ENCODE results near the gene CHFR.
A peak's percentile ranks its signal among the peaks of the same experiment; 100 is the strongest.
"Not testable (repeated sequence)": the region's sequence is repeated elsewhere in the genome, so short reads cannot be mapped to it uniquely, and the experiment has no call there.

CHFR gene

GRCh38 chr12:132874620-132875019, 12.8 kb downstream of the CHFR start:
- H3K27me3 ChIP-seq (replicated peaks in 2 of 5; ENCODE audit: control insufficient read depth in 4 of 5, insufficient read depth in 5 of 5, low read length in 4 of 5); H3K9me3 ChIP-seq (ENCODE audit: control extremely low read depth in 1 of 5, control insufficient read depth in 4 of 5, insufficient read depth in 2 of 5, low read depth in 1 of 5, low read length in 4 of 5); POLR2A ChIA-PET; H3K4me3 ChIP-seq (ENCODE audit: control insufficient read depth in 1 of 7, extremely low read depth in 1 of 7, insufficient read depth in 4 of 7, low read depth in 2 of 7, low read length in 6 of 7); DNase-seq; H3K4me1 ChIP-seq (ENCODE audit: control extremely low read depth in 1 of 4, control insufficient read depth in 4 of 4, insufficient read depth in 4 of 4, low read length in 3 of 4); H3K27ac ChIP-seq (ENCODE audit: insufficient read depth in 1 of 2, low read depth in 1 of 2, low read length in 2 of 2, poor library complexity in 1 of 2, severe bottlenecking in 2 of 2); CTCF ChIA-PET: not testable (repeated sequence)
- H3K36me3 ChIP-seq (ENCODE audit: control insufficient read depth in 4 of 4, insufficient read depth in 4 of 4, low read length in 3 of 4): peaks cover 5 to 59% (median 42%) of the 10 kb centered on the region in 4 experiments
- WGBS (ENCODE audit: insufficient coverage): over 99% methylated on average over 18 of the region's 21 CpGs

- Histone ChIP-seq H3K27me3 (replicated peaks in 2 of 5; ENCODE audit: control insufficient read depth in 4 of 5, insufficient read depth in 5 of 5, low read length in 4 of 5) (no peaks in the 10 kb centered on the region), H3K27ac (ENCODE audit: insufficient read depth in 1 of 2, low read depth in 1 of 2, low read length in 2 of 2, poor library complexity in 1 of 2, severe bottlenecking in 2 of 2) (no peak overlapping the region), H3K4me3 (ENCODE audit: control insufficient read depth in 1 of 7, extremely low read depth in 1 of 7, insufficient read depth in 4 of 7, low read depth in 2 of 7, low read length in 6 of 7) (no peak overlapping the region), H3K4me1 (ENCODE audit: control extremely low read depth in 1 of 4, control insufficient read depth in 4 of 4, insufficient read depth in 4 of 4, low read length in 3 of 4) (no peaks in the 10 kb centered on the region), H3K9me3 (ENCODE audit: control extremely low read depth in 1 of 5, control insufficient read depth in 4 of 5, insufficient read depth in 2 of 5, low read depth in 1 of 5, low read length in 4 of 5) (no peaks in the 10 kb centered on the region), H3K36me3 (ENCODE audit: control insufficient read depth in 4 of 4, insufficient read depth in 4 of 4, low read length in 3 of 4) (peaks cover 10 to 62% (median 46%) of the 10 kb centered on the region in 4 experiments)
- POLR2A ChIA-PET: no interaction called here
- 99% methylated on average over 9 of the region's 11 CpGs for WGBS (ENCODE audit: insufficient coverage)
- DNase-seq: no peak
- CTCF ChIA-PET: no interaction called here
Observed at GRCh38 chr12:132874175-132874574, 13.2 kb downstream of the CHFR start.

- no peak for DNase-seq
- H3K36me3 ChIP-seq (ENCODE audit: control insufficient read depth in 4 of 4, insufficient read depth in 4 of 4, low read length in 3 of 4): peaks cover 11 to 63% (median 46%) of the 10 kb centered on the region in 4 experiments
- H3K4me3 ChIP-seq (ENCODE audit: control insufficient read depth in 1 of 7, extremely low read depth in 1 of 7, insufficient read depth in 4 of 7, low read depth in 2 of 7, low read length in 6 of 7): no peak overlapping the region
- no peak overlapping the region for H3K27ac ChIP-seq (ENCODE audit: insufficient read depth in 1 of 2, low read depth in 1 of 2, low read length in 2 of 2, poor library complexity in 1 of 2, severe bottlenecking in 2 of 2)
- no peaks in the 10 kb centered on the region for H3K4me1 ChIP-seq (ENCODE audit: control extremely low read depth in 1 of 4, control insufficient read depth in 4 of 4, insufficient read depth in 4 of 4, low read length in 3 of 4)
- POLR2A ChIA-PET: no interaction called here
- WGBS (ENCODE audit: insufficient coverage): 91% methylated on average over 6 of the region's 10 CpGs
- H3K9me3 ChIP-seq (ENCODE audit: control extremely low read depth in 1 of 5, control insufficient read depth in 4 of 5, insufficient read depth in 2 of 5, low read depth in 1 of 5, low read length in 4 of 5): no peaks in the 10 kb centered on the region
- H3K27me3 ChIP-seq (replicated peaks in 2 of 5; ENCODE audit: control insufficient read depth in 4 of 5, insufficient read depth in 5 of 5, low read length in 4 of 5): no peaks in the 10 kb centered on the region
- CTCF ChIA-PET: no interaction called here
Observed at GRCh38 chr12:132873724-132874123, 13.7 kb downstream of the CHFR start.

- Histone ChIP-seq H3K36me3 (ENCODE audit: control insufficient read depth in 4 of 4, insufficient read depth in 4 of 4, low read length in 3 of 4) (peaks cover 11 to 64% (median 46%) of the 10 kb centered on the region in 4 experiments), H3K9me3 (ENCODE audit: control extremely low read depth in 1 of 5, control insufficient read depth in 4 of 5, insufficient read depth in 2 of 5, low read depth in 1 of 5, low read length in 4 of 5) (no peaks in the 10 kb centered on the region), H3K4me1 (ENCODE audit: control extremely low read depth in 1 of 4, control insufficient read depth in 4 of 4, insufficient read depth in 4 of 4, low read length in 3 of 4) (no peaks in the 10 kb centered on the region), H3K27ac (ENCODE audit: insufficient read depth in 1 of 2, low read depth in 1 of 2, low read length in 2 of 2, poor library complexity in 1 of 2, severe bottlenecking in 2 of 2) (no peak overlapping the region), H3K27me3 (replicated peaks in 2 of 5; ENCODE audit: control insufficient read depth in 4 of 5, insufficient read depth in 5 of 5, low read length in 4 of 5) (no peaks in the 10 kb centered on the region), H3K4me3 (ENCODE audit: control insufficient read depth in 1 of 7, extremely low read depth in 1 of 7, insufficient read depth in 4 of 7, low read depth in 2 of 7, low read length in 6 of 7) (no peak overlapping the region)
- WGBS (ENCODE audit: insufficient coverage): 98% methylated on average over 12 of the region's 12 CpGs
- POLR2A ChIA-PET: no interaction called here
- DNase-seq: no peak
- CTCF ChIA-PET: no interaction called here
Observed at GRCh38 chr12:132872975-132873421, 14.4 kb downstream of the CHFR start.

GRCh38 chr12:132872073-132872855, 15.1 kb downstream of the CHFR start:
- H3K36me3 ChIP-seq (ENCODE audit: control insufficient read depth in 4 of 4, insufficient read depth in 4 of 4, low read length in 3 of 4): peaks cover 11 to 68% (median 49%) of the 10 kb centered on the region in 4 experiments
- CTCF ChIA-PET: no interaction called here
- POLR2A ChIA-PET: no interaction called here

GRCh38 chr12:132869551-132869950, 17.9 kb downstream of the CHFR start:
- no peak for DNase-seq
- Histone ChIP-seq H3K36me3 (ENCODE audit: control insufficient read depth in 4 of 4, insufficient read depth in 4 of 4, low read length in 3 of 4) (peaks cover 17 to 75% (median 52%) of the 10 kb centered on the region in 4 experiments), H3K27me3 (replicated peaks in 2 of 5; ENCODE audit: control insufficient read depth in 4 of 5, insufficient read depth in 5 of 5, low read length in 4 of 5) (no peaks in the 10 kb centered on the region), H3K4me3 (ENCODE audit: control insufficient read depth in 1 of 7, extremely low read depth in 1 of 7, insufficient read depth in 4 of 7, low read depth in 2 of 7, low read length in 6 of 7) (no peak overlapping the region), H3K9me3 (ENCODE audit: control extremely low read depth in 1 of 5, control insufficient read depth in 4 of 5, insufficient read depth in 2 of 5, low read depth in 1 of 5, low read length in 4 of 5) (no peaks in the 10 kb centered on the region), H3K4me1 (ENCODE audit: control extremely low read depth in 1 of 4, control insufficient read depth in 4 of 4, insufficient read depth in 4 of 4, low read length in 3 of 4) (no peaks in the 10 kb centered on the region), H3K27ac (ENCODE audit: insufficient read depth in 1 of 2, low read depth in 1 of 2, low read length in 2 of 2, poor library complexity in 1 of 2, severe bottlenecking in 2 of 2) (no peak overlapping the region)
- WGBS (ENCODE audit: insufficient coverage): 98% methylated on average over 8 of the region's 14 CpGs
- ChIA-PET CTCF (interaction anchor here (0.6 kb wide), 1 partner anchor 100 kb away, joined by 3 read pairs; no protein-coding TSS in a partner anchor), POLR2A (no interaction called here)

More at GRCh38 chr12:132872073-132872855, 15.1 kb downstream of the CHFR start:
- no peaks in the 10 kb centered on the region for H3K4me1 ChIP-seq (ENCODE audit: control extremely low read depth in 1 of 4, control insufficient read depth in 4 of 4, insufficient read depth in 4 of 4, low read length in 3 of 4)
- DNase-seq: no peak
- no peak overlapping the region for H3K4me3 ChIP-seq (ENCODE audit: control insufficient read depth in 1 of 7, extremely low read depth in 1 of 7, insufficient read depth in 4 of 7, low read depth in 2 of 7, low read length in 6 of 7)
- 99% methylated on average over 19 of the region's 21 CpGs for WGBS (ENCODE audit: insufficient coverage)
- H3K9me3 ChIP-seq (ENCODE audit: control extremely low read depth in 1 of 5, control insufficient read depth in 4 of 5, insufficient read depth in 2 of 5, low read depth in 1 of 5, low read length in 4 of 5): no peaks in the 10 kb centered on the region
- no peaks in the 10 kb centered on the region for H3K27me3 ChIP-seq (replicated peaks in 2 of 5; ENCODE audit: control insufficient read depth in 4 of 5, insufficient read depth in 5 of 5, low read length in 4 of 5)
- H3K27ac ChIP-seq (ENCODE audit: insufficient read depth in 1 of 2, low read depth in 1 of 2, low read length in 2 of 2, poor library complexity in 1 of 2, severe bottlenecking in 2 of 2): no peak overlapping the region

- WGBS (ENCODE audit: insufficient coverage): 97% methylated on average over 13 of the region's 14 CpGs
- Histone ChIP-seq H3K27me3 (replicated peaks in 2 of 5; ENCODE audit: control insufficient read depth in 4 of 5, insufficient read depth in 5 of 5, low read length in 4 of 5) (no peaks in the 10 kb centered on the region), H3K4me1 (ENCODE audit: control extremely low read depth in 1 of 4, control insufficient read depth in 4 of 4, insufficient read depth in 4 of 4, low read length in 3 of 4) (no peaks in the 10 kb centered on the region), H3K4me3 (ENCODE audit: control insufficient read depth in 1 of 7, extremely low read depth in 1 of 7, insufficient read depth in 4 of 7, low read depth in 2 of 7, low read length in 6 of 7) (no peak overlapping the region), H3K27ac (ENCODE audit: insufficient read depth in 1 of 2, low read depth in 1 of 2, low read length in 2 of 2, poor library complexity in 1 of 2, severe bottlenecking in 2 of 2) (no peak overlapping the region), H3K9me3 (ENCODE audit: control extremely low read depth in 1 of 5, control insufficient read depth in 4 of 5, insufficient read depth in 2 of 5, low read depth in 1 of 5, low read length in 4 of 5) (no peaks in the 10 kb centered on the region), H3K36me3 (ENCODE audit: control insufficient read depth in 4 of 4, insufficient read depth in 4 of 4, low read length in 3 of 4) (peaks cover 15 to 53% (median 37%) of the 10 kb centered on the region in 4 experiments)
- DNase-seq: peak in 1 of 3 donors; percentile 29
- POLR2A ChIA-PET: no interaction called here
- CTCF ChIA-PET: no interaction called here
Observed at GRCh38 chr12:132866251-132866828, 21.1 kb downstream of the CHFR start.

Data from common myeloid progenitor, CD34-positive (primary cell).